HL-60 (cell line): ENCODE data around the gene KCNG4.

Experiments used
- CTCF ChIP-seq: IDR thresholded peaks from one replicate; pipeline ENCODE4 v1.5.1; 2011; ENCODE audit warnings: low read length, control low read depth, inconsistent platforms; ENCODE audit not compliant: insufficient read depth
- GABPA ChIP-seq: IDR thresholded peaks from 2 replicates; pipeline ENCODE4 v1.6.1; 2012; ENCODE audit warnings: low read depth
- POLR2AphosphoS5 ChIP-seq: IDR thresholded peaks from 2 replicates; pipeline ENCODE4 v1.6.1; 2012; ENCODE audit warnings: low read depth

GRCh38 chr16:84246679-84247077, 6.9 kb upstream of the KCNG4 start:
- TF ChIP-seq CTCF (no peak), POLR2AphosphoS5 (no peak), GABPA (no peak)
